H9 (cell line): ENCODE measurements around the gene KLHDC1. TPM values are rescaled to one million over a fixed set of nuclear protein-coding genes. Genes with fewer than 3 reads are reported as not detected.

ENCODE experiments used
- DNase-seq: peaks from one replicate; pipeline ENCODE4 v3.0.0-alpha.2; 2017
- H2AFZ ChIP-seq: one replicate; pipeline ENCODE4 v1.6.1; 2013; ENCODE audit warnings: mild to moderate bottlenecking, low read length, control low read depth, moderate library complexity
- H2AK5ac ChIP-seq: 2 replicates; pipeline ENCODE4 v1.6.1; 2013; ENCODE audit warnings: low read length, control low read depth, mixed read lengths; ENCODE audit not compliant: insufficient read length
- H2BK120ac ChIP-seq: one replicate; pipeline ENCODE4 v1.6.1; 2013; ENCODE audit warnings: low read depth, mild to moderate bottlenecking, low read length, control low read depth, inconsistent platforms; ENCODE audit not compliant: poor library complexity, severe bottlenecking
- H2BK12ac ChIP-seq: 2 replicates; pipeline ENCODE4 v1.6.1; 2013; ENCODE audit warnings: low read length, control low read depth, mixed read lengths, low read depth; ENCODE audit not compliant: insufficient read length
- H2BK15ac ChIP-seq: 2 replicates; pipeline ENCODE4 v1.6.1; 2013; ENCODE audit warnings: low read depth, low read length, control low read depth
- H2BK20ac ChIP-seq: one replicate; pipeline ENCODE4 v1.6.1; 2013; ENCODE audit warnings: low read depth, mild to moderate bottlenecking, low read length, control low read depth, inconsistent platforms; ENCODE audit not compliant: poor library complexity, severe bottlenecking
- H2BK5ac ChIP-seq: 2 replicates; pipeline ENCODE4 v1.6.1; 2013; ENCODE audit warnings: low read length, control low read depth, mixed read lengths; ENCODE audit not compliant: insufficient read length
- H3K14ac ChIP-seq: 2 replicates; pipeline ENCODE4 v1.6.1; 2013; ENCODE audit warnings: low read length, control low read depth; ENCODE audit not compliant: insufficient read depth
- H3K18ac ChIP-seq: 2 replicates; pipeline ENCODE4 v1.6.1; 2013; ENCODE audit warnings: low read depth, mild to moderate bottlenecking, mixed read lengths, low read length, control low read depth; ENCODE audit not compliant: insufficient read length
- H3K23ac ChIP-seq: 2 replicates; pipeline ENCODE4 v1.6.1; 2013; ENCODE audit warnings: low read length, control low read depth, mixed read lengths, low read depth; ENCODE audit not compliant: insufficient read length
- H3K23me2 ChIP-seq: 2 replicates; pipeline ENCODE4 v1.6.1; 2013; ENCODE audit warnings: low read depth, mild to moderate bottlenecking, mixed read lengths, low read length, control low read depth; ENCODE audit not compliant: insufficient read length, poor library complexity, severe bottlenecking
- H3K27ac ChIP-seq: 2 replicates; pipeline ENCODE4 v1.5.1; 2013; ENCODE audit warnings: low read length, control low read depth, mixed read lengths, low read depth; ENCODE audit not compliant: insufficient read length
- H3K27me3 ChIP-seq: 2 replicates; pipeline ENCODE4 v1.6.1; 2013; ENCODE audit warnings: low read length, control low read depth, inconsistent platforms; ENCODE audit not compliant: insufficient read depth
- H3K4ac ChIP-seq: 2 replicates; pipeline ENCODE4 v1.6.1; 2013; ENCODE audit warnings: low read depth, mild to moderate bottlenecking, control low read depth, inconsistent platforms, low read length, moderate library complexity
- H3K4me1 ChIP-seq: 2 replicates; pipeline ENCODE4 v1.6.1; 2013; ENCODE audit warnings: low read length, control low read depth, inconsistent platforms; ENCODE audit not compliant: insufficient read depth
- H3K4me2 ChIP-seq: 2 replicates; pipeline ENCODE4 v1.6.1; 2013; ENCODE audit warnings: low read length, control low read depth, mixed read lengths; ENCODE audit not compliant: insufficient read length, insufficient read depth
- H3K56ac ChIP-seq: 2 replicates; pipeline ENCODE4 v1.6.1; 2013; ENCODE audit warnings: low read depth, mild to moderate bottlenecking, mixed read lengths, low read length, control low read depth; ENCODE audit not compliant: insufficient read length
- H3K79me1 ChIP-seq: 2 replicates; pipeline ENCODE4 v1.6.1; 2013; ENCODE audit warnings: low read depth, mild to moderate bottlenecking, moderate library complexity, low read length, control low read depth, inconsistent platforms; ENCODE audit not compliant: insufficient read depth, poor library complexity, severe bottlenecking
- H3K79me2 ChIP-seq: 2 replicates; pipeline ENCODE4 v1.6.1; 2013; ENCODE audit warnings: low read length, control low read depth, inconsistent platforms; ENCODE audit not compliant: insufficient read depth
- H3K9ac ChIP-seq: 2 replicates; pipeline ENCODE4 v1.6.1; 2013; ENCODE audit warnings: low read length, control low read depth, mixed read lengths; ENCODE audit not compliant: insufficient read length; ENCODE audit errors: extremely low read depth
- H3K9me3 ChIP-seq: one replicate; pipeline ENCODE4 v1.6.1; 2013; ENCODE audit warnings: low read depth, low read length, inconsistent platforms; ENCODE audit not compliant: control insufficient read depth
- H3T11ph ChIP-seq: one replicate; pipeline ENCODE4 v1.6.1; 2013; ENCODE audit warnings: mild to moderate bottlenecking, low read length, control low read depth, inconsistent platforms
- H4K20me1 ChIP-seq: one replicate; pipeline ENCODE4 v1.6.1; 2013; ENCODE audit not compliant: control insufficient read depth, insufficient read length, insufficient read depth
- H4K5ac ChIP-seq: 2 replicates; pipeline ENCODE4 v1.6.1; 2013; ENCODE audit warnings: low read depth, mild to moderate bottlenecking, mixed read lengths, low read length, control low read depth; ENCODE audit not compliant: insufficient read length
- H4K8ac ChIP-seq: replicated peaks from 2 replicates; pipeline ENCODE4 v1.6.1; 2013; ENCODE audit warnings: low read length, control low read depth, mixed read lengths, low read depth; ENCODE audit not compliant: insufficient read length
- H4K91ac ChIP-seq: 2 replicates; pipeline ENCODE4 v1.6.1; 2013; ENCODE audit warnings: low read depth, mild to moderate bottlenecking, moderate library complexity, mixed read lengths, low read length, control low read depth; ENCODE audit not compliant: insufficient read length
- H3K27ac Mint-ChIP-seq, 3 experiments: 2 replicates in 2 of 3; 3 replicates in 1 of 3; pipeline ENCODE4 v1.8.0; 2020 to 2021; ENCODE audit warnings: mixed read lengths in 3 of 3, mild to moderate bottlenecking in 1 of 3, moderate library complexity in 1 of 3
- H3K27me3 Mint-ChIP-seq: 2 replicates; pipeline ENCODE4 v1.8.0; 2021; ENCODE audit warnings: low read depth, mild to moderate bottlenecking, moderate library complexity, mixed read lengths
- H3K36me3 Mint-ChIP-seq, 3 experiments: 2 replicates in 2 of 3; 3 replicates in 1 of 3; pipeline ENCODE4 v1.8.0; 2020 to 2021; ENCODE audit warnings: low read depth in 3 of 3, mixed read lengths in 3 of 3; ENCODE audit not compliant: insufficient read depth in 1 of 3
- H3K4me1 Mint-ChIP-seq, 2 experiments: 2 replicates each; pipeline ENCODE4 v1.8.0; 2020; ENCODE audit warnings: mixed read lengths in 2 of 2
- H3K4me3 Mint-ChIP-seq, 2 experiments: 2 replicates in 1 of 2; 3 replicates in 1 of 2; pipeline ENCODE4 v1.8.0; 2020 to 2021; ENCODE audit warnings: mild to moderate bottlenecking in 2 of 2, mixed read lengths in 2 of 2, moderate library complexity in 1 of 2
- H3K9me3 Mint-ChIP-seq, 2 experiments: 2 replicates in 1 of 2; 3 replicates in 1 of 2; pipeline ENCODE4 v1.8.0; 2020; ENCODE audit warnings: mild to moderate bottlenecking in 2 of 2, mixed read lengths in 2 of 2, moderate library complexity in 1 of 2
- CTCF ChIP-seq: fragments of 200-600 bp; sonication (generic); conservative IDR thresholded peaks from 3 replicates; pipeline ENCODE4 v1.8.0; 2021; ENCODE audit warnings: antibody characterized with exemption, mild to moderate bottlenecking
- WGBS: extraction: QIAGEN DNeasy Blood & Tissue Kit; methylation state at CpG from one replicate; pipeline ENCODE4 v1.1.7; 2013; ENCODE audit warnings: missing lambda C conversion rate, low lambda C conversion rate, mixed read lengths; ENCODE audit not compliant: insufficient read length; ENCODE audit errors: extremely low coverage; 5-methylcytosine and 5-hydroxymethylcytosine counted together
- total RNA-seq: library from RNA; stranded (reverse); gene quantifications from 2 replicates; pipeline ENCODE4 v1.2.1, GENCODE V29; 2021

KLHDC1 gene
- total RNA-seq, 1 experiment from 2014 or later, result not detected

GRCh38 chr14:49702725-49703124 lies 9.8 kb downstream of the KLHDC1 start:
- H3K4me3 Mint-ChIP-seq, result no peak overlapping the region
- no peaks in the 10 kb centered on the region; the same call in 1 of the 2 replicates for H3K27me3 Mint-ChIP-seq
- Histone ChIP-seq H3K79me1 (no peaks in the 10 kb centered on the region), H3K79me2 (no peaks in the 10 kb centered on the region), H3K27me3 (no peaks in the 10 kb centered on the region), H3K23ac (no peak overlapping the region), H3K4ac (no peak overlapping the region), H4K8ac (no peak overlapping the region), H2BK20ac (no peak overlapping the region), H4K20me1 (no peaks in the 10 kb centered on the region), H4K5ac (no peak overlapping the region), H2BK12ac (no peak overlapping the region), H3K14ac (no peak overlapping the region), H3K27ac (no peak overlapping the region), H2AK5ac (no peak overlapping the region), H2BK15ac (no peak overlapping the region), H4K91ac (no peak overlapping the region), H3K4me1 (no peaks in the 10 kb centered on the region; the same call in 1 of the 2 replicates), H3K18ac (no peak overlapping the region), H3K23me2 (no peaks in the 10 kb centered on the region), H3K9ac (no peak overlapping the region), H2BK5ac (no peak overlapping the region), H2BK120ac (no peak overlapping the region), H2AFZ (no peak overlapping the region), H3K4me2 (no peak overlapping the region), H3K9me3 (no peaks in the 10 kb centered on the region), H3K56ac (no peak overlapping the region), H3T11ph (no peak overlapping the region)
- H3K4me1 Mint-ChIP-seq, result peaks cover 8 to 10% of the 10 kb centered on the region in 2 experiments; a peak in 3 of 4 replicates
- no peak overlapping the region for H3K27ac Mint-ChIP-seq
- no peak for TF ChIP-seq CTCF
- DNase-seq, result no peak
- H3K9me3 Mint-ChIP-seq, result no peaks in the 10 kb centered on the region
- WGBS, result no CpG with 5 or more reads among the region's 4 CpGs
- H3K36me3 Mint-ChIP-seq, result no peaks in the 10 kb centered on the region
